ENCODE measurements around the gene STK40.

Gene STK40

GRCh38 chr1:36385410-36386264 is at the start of gene STK40:
Gene STK40 (minus strand): TSS chr1:36385924. CDS start chr1:36361332, 24,592 bp downstream.
- peak; percentile 98 for DNase-seq

DNA sequence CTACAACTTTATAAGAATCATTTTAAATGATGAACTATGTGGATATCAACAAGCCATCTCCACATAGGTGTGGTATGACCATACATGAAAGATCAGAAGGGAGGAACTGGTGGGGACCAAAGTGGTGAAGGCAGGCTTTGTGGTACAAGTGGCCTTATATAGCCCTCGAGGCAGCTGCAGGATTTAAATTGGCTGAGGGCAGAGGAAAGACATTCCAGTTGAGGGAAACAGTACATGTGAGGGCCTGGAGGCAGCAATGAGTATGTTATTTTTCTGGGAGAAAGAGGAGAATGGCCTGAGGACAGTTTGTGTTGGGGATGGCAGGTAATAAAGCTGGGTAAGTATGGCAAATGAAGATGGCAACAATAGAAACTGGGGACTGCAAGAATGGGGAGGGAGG is 47.4 kb upstream of the STK40 start:
- no peak for DNase-seq

GRCh38 chr1:36432616-36433015 is 46.9 kb upstream of the STK40 start:
- no peak for DNase-seq

DNA sequence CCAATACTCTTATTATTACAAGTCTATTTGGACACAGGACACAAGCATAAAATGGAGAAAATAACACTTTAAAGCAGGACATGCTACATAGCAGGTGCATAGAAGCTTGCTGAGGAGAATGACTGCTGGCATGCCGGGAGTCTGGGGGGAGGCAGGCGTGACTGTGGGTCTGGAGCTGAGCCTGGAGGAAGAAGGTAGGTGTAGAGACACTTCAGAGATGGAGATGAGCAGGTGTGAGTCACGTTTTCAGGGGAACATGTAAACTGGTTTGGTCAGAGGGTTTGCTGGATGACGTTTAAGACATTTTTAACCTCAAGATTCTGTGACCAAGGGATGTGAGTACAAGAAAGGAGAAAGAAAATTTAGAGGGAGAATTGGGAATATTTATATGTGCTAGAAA is 40.1 kb upstream of the STK40 start:
- no peak for DNase-seq

- no peak for DNase-seq
Measured at GRCh38 chr1:36421649-36422048, 35.9 kb upstream of the STK40 start.

DNA sequence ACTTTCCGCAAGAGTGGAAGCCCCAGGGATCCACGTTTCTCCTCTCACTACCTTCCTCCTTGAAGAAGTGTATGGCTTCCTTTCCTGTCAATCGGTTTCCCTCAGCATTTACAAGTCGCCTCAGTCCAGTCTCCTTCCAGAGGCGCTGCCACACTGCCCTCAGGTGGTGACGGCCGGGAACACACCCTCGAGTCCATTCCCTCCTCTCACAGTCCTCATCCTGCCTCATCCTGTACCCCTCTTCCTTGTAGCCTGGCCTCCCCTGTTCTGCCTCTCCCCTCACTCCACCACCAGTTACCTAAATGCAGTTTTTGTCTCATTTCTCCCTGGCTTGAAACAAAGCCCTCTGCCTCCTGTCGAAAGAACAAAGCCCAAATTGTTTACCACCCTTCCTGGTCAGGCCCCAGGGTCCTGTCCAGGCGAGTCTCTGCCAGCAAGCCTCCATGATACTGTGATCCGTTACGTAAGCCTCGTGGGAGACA is 35.2 kb upstream of the STK40 start:
- DNase-seq = peak; percentile 55

- DNase-seq = no peak
Measured at GRCh38 chr1:36420409-36420808, 34.7 kb upstream of the STK40 start.

DNA sequence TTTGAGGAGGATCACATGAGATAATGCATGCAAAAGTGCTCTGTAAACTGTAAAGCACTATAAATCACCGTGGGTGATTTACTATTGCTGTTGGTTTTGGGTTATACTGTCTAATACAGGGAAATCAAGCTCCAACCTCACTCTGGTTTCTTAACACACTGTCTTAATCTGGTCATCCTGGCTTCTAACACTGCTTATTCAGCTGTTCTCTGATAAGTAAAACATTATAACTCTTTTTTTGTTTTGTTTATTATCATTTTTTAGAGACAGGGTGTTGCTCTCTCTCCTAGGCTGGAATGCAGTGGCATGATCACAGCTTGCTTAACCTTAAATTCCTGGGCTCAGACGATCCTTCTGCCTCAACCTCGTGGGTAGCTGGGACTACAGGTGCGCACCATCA is 33.8 kb upstream of the STK40 start:
- no peak for DNase-seq

DNA sequence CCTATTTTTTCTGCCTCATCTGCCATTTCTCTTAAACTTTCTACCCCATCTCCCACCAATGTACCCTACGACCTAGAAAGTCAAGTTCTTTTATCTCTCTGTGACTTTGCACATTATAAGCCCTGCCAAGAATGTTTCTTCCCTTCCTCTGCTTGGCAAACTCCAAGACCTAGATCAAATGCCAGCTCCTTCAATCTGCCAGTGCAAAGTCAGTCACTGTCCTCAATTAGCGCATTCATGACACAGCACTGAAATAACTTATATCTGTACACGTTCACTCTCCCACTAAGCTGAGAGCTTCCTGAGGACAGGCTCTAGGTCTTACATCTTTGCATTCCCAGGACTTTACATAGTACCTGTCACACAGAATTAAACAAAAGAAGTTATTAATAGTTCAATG is 33.4 kb upstream of the STK40 start:
- DNase-seq = no peak

DNA sequence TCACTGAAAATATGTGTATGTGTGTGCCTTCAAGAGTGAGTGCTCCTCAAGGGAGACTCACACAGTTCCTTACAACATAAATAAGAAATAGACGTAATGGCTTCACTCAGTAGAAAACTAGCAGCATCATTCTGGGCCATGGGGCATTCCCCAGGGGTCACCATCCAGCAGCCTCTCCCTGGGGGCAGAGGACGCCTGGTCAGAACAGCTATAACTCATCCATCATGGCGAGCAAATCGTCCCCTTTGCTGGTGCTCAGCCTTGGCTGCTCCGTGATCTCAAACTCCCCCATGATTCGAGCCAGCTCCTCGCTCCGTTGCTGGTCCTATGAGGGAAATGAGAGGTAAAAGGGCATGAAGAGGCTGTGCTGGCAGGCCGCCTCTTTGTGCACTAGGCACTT is 32.2 kb upstream of the STK40 start:
- DNase-seq = no peak

DNA sequence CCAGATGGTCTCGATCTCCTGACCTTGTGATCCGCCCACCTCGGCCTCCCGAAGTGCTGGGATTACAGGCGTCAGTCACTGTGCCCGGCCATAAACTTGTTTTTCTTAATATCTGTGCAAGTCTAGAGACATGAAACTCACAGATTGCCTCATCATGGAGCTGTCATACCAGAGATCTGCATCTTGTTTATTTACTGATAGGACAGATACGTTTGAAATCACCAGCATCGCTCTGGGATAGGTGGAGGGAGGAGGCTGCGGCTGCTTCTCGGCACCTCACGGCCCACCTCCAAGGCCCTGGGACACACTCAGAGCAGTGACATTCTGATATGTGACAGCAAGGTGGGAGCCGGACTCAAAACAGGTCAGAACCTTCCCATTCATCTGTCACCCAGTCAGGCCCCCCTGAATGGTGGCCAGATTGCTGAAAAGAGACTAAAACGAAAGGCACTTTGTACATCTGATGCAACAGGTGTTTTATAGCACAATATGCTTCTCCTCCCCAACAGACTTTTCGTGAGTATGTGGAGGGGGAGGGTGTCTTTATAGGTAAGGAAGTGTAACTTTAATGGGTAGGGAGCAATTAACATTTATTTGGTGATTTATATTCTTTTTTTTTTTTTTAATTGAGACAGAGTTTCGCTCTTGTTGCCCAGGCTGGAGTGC is 30.1 kb upstream of the STK40 start:
- DNase-seq = no peak

DNA sequence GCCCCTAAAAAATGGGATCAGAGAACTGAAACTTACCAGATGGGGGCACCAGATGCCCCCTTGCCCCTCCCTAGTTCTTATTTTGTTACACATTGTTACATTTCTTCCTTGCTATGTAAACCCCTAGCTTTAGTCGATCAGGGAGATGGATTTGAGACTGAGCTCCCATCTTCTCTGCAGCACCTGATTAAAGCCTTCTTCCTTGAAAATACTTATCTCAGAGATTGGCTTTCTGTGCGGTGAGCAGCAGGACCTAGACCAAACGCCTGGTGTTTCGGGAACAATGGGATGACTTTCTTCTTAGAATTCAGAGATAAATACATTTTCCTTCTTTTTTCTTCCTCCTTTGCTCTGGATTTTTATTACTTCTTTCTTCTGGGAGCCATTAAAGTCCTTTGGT is 28.7 kb upstream of the STK40 start:
- no peak for DNase-seq

DNA sequence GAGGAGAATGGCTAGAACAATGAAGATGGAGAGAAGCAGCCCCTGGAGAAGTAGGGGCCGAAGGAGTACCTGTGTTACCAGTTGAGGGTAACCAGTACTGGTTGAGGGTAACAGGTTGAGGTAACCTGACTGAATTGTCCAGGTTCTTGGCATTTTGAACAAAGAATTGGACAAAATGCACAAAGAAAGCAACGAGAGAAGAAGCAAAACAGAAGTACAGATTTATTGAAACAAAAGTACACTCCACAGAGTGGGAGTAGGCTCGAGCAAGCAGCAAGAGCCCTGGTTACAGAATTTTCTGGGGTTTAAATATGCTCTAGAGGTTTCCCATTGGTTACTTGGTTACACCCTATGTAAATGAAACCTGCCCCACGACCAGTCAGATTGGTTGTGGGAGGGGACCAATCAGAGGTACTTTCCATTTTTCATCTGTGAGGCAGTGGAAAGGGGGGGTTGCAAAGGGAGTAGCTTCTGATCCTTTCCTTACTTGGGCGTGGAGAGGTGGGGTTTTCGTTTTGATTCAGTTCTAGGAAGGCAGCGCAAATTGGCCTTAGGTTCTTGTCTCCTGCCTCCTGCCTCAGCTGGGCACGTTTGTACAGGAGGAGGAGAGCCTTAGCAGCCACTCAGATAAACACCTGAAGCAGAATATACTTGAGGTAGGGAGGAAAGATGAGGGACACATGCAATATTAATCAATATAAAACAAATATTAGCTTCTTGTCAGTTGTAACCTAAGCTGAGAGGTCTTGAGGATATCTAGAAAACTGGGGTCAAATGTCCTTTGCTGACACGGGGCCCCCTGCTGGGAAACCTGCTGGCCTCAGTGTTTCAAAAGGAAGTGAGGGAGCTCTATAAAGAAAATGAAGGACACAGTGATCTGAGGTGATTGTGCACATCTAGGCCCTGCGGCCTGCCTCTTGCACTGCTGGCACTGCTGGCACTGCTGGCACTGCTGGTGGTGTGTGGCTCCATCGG is 26.2 kb upstream of the STK40 start:
- peak; percentile 40 for DNase-seq

DNA sequence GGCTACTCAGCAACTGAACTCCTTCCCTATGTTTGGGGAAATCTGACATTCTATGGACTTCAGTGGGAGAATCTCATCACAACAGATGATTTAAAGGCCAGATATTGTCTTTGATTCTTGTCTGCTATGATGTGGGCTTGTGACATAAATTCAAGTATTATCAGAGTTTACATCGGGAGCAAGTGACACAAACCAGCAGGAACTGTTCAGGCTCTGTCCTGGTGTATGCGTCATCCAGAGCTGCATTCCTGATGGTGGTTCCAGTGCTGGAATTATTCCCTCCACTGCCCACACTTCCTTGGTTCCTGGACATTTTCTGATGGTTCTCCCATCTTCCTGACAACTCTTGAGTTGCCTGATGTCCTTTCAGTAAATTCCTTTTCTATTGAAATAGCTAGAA is 22.8 kb upstream of the STK40 start:
- DNase-seq = no peak

GRCh38 chr1:36406440-36406839 is 20.7 kb upstream of the STK40 start:
- DNase-seq = no peak

DNA sequence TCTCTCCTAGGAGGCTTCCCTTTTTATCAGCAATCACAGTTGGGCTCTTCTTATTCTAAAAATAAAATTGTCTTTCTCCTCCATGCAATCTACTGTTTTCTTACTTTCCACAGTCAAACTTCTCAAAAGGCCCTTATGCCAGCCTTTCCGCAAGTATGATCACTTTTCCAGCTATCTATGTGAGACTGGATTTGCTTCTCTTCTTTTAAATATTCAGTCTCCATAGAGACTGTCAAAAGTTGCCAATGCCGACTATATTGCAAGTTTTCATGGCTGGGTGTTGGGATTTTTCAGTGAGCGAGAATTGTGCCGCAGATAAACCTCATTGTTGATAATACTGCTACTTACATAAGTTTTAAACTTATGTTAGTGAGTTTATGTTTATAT is 16.8 kb upstream of the STK40 start:
- no peak for DNase-seq

- no peak for DNase-seq
Measured at GRCh38 chr1:36401602-36402503, 16.1 kb upstream of the STK40 start.

DNA sequence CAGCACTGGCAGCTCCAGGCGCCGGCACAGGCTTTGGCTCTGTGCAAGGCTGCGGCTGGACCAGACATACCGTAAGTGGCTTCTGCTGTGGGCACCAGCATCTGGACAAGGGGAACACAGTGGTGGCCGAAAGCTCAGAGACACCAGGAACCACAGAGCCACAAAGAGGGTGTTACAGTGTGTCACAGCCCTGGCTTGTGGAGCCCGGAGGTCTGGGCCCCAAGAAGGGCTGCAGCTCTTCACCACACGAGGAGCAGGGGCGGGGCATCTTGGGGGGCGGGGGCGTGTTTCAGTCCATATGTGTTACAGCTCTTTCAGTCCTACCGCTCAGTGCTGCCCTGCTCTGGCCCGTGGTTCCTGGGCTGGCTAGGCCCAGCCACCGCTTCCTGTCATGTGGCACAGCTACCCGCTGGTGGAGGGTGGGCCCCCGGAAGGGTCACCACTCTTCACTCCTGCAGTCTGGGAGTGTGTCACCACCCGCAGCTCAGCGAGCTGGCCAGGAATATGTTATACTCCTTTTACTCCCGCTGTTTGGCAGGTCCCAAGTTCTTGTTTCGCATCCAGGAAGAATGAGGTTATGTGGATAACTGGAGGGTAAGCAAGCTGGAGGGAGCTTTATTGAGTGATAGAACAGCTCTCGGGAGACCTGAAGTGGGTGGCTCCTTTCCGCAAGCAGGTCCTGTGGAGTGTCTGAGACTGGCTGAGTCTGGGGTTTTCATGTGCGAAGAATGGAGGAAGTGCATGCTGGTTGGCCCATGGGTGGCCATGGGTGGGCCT is 15.3 kb upstream of the STK40 start:
- DNase-seq = no peak

- no peak for DNase-seq
Measured at GRCh38 chr1:36400514-36400824, 14.7 kb upstream of the STK40 start.

DNA sequence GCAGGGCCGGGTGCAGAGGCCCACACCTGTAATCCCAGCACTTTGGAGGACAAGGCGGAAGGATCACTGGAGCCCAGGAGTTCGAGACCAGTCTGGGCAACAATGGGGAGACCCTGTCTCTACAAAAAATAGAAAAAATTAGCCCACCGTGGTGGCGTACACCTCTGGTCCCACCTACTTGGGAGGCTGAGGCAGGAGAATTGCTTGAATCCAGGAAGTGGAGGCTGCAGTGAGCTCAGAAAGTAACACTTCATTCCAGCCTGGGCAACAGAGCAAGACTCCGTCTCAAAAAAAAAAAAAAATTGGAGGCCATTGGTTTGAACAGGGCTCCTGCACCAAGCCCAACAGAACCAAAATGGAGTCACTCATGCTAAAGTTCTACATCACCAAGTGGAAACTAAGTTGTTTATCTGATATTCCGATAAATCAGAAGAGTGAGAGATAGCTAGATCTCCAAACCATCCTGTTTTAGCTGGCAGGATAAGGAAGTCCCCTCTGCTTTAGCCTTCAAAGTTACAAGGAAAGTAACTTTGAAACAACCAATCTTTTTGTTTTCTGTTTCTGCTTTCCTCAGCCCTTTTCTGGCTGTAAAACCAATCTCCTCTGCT is 12.8 kb upstream of the STK40 start:
- no peak for DNase-seq
